Keratinocyte (primary cell): ENCODE results near the gene DMD. TPM values are rescaled to one million over a fixed set of nuclear protein-coding genes. Genes with fewer than 3 reads are reported as not detected.

Experiments
- DNase-seq: peaks from one replicate; pipeline ENCODE4 v3.0.0-alpha.2; 2011; ENCODE audit warnings: low read depth, missing footprints, low spot score
- FAIRE-seq: peaks from 2 replicates; lab custom pipeline; 2011; peaks lifted over from hg19 to GRCh38; lab: Jason Lieb, UNC
- H2AFZ ChIP-seq: 2 replicates; pipeline ENCODE4 v1.6.0; 2012; ENCODE audit warnings: low read length, control low read depth, inconsistent platforms; ENCODE audit not compliant: control insufficient read depth
- H3K27ac ChIP-seq: 2 replicates; pipeline ENCODE4 v1.5.1; 2011; ENCODE audit warnings: low read length; ENCODE audit not compliant: control insufficient read depth, insufficient read depth
- H3K27me3 ChIP-seq: 3 replicates; pipeline ENCODE4 v1.6.0; 2011; ENCODE audit warnings: low read length; ENCODE audit not compliant: control insufficient read depth, insufficient read depth; ENCODE audit errors: extremely low read depth
- H3K36me3 ChIP-seq, 2 experiments: 2 replicates in 1 of 2; 3 replicates in 1 of 2; pipeline ENCODE4 v1.5.1; 2011; ENCODE audit warnings: low read length in 2 of 2, mild to moderate bottlenecking in 1 of 2; ENCODE audit not compliant: control insufficient read depth in 2 of 2, insufficient read depth in 2 of 2; ENCODE audit errors: extremely low read depth in 1 of 2
- H3K4me1 ChIP-seq: 3 replicates; pipeline ENCODE4 v1.5.1; 2011; ENCODE audit warnings: low read length; ENCODE audit not compliant: control insufficient read depth, insufficient read depth; ENCODE audit errors: extremely low read depth
- H3K4me2 ChIP-seq: 3 replicates; pipeline ENCODE4 v1.6.0; 2011; ENCODE audit warnings: low read depth, low read length; ENCODE audit not compliant: control insufficient read depth, insufficient read depth; ENCODE audit errors: extremely low read depth
- H3K4me3 ChIP-seq, 3 experiments: fragments of 200-600 bp in 1 of 3; sonication (generic) in 1 of 3; 2 replicates in 2 of 3; 3 replicates in 1 of 3; pipeline ENCODE4 v1.5.1; 2011 to 2016; ENCODE audit warnings: low read length in 3 of 3, mild to moderate bottlenecking in 3 of 3, control low read depth in 2 of 3, inconsistent platforms in 1 of 3, low read depth in 1 of 3, mixed read lengths in 1 of 3, mixed run types in 1 of 3, moderate library complexity in 1 of 3; ENCODE audit not compliant: control insufficient read depth in 2 of 3, insufficient read depth in 2 of 3; ENCODE audit errors: extremely low read depth in 1 of 3
- H3K79me2 ChIP-seq: 2 replicates; pipeline ENCODE4 v1.6.0; 2012; ENCODE audit warnings: low read length; ENCODE audit not compliant: control insufficient read depth, insufficient read depth
- H3K9ac ChIP-seq: 3 replicates; pipeline ENCODE4 v1.6.0; 2011; ENCODE audit warnings: low read length; ENCODE audit not compliant: control insufficient read depth, insufficient read depth; ENCODE audit errors: extremely low read depth
- H3K9me1 ChIP-seq: 3 replicates; pipeline ENCODE4 v1.6.0; 2011; ENCODE audit warnings: low read length; ENCODE audit not compliant: control insufficient read depth, insufficient read depth; ENCODE audit errors: extremely low read depth
- H3K9me3 ChIP-seq: 2 replicates; pipeline ENCODE4 v1.5.1; 2012; ENCODE audit warnings: low read depth, low read length; ENCODE audit not compliant: control insufficient read depth
- H4K20me1 ChIP-seq: 3 replicates; pipeline ENCODE4 v1.6.0; 2011; ENCODE audit warnings: low read length; ENCODE audit not compliant: control insufficient read depth, insufficient read depth; ENCODE audit errors: extremely low read depth
- CTCF ChIP-seq, 3 experiments: IDR thresholded peaks in 1 of 3; conservative IDR thresholded peaks in 1 of 3; optimal IDR thresholded peaks in 1 of 3; 2 replicates in 2 of 3; 3 replicates in 1 of 3; pipeline versions ENCODE3 to v1.5.1; 2011; ENCODE audit warnings: low read length in 3 of 3, mild to moderate bottlenecking in 3 of 3, moderate library complexity in 2 of 3, control low read depth in 1 of 3, inconsistent platforms in 1 of 3; ENCODE audit not compliant: insufficient read depth in 2 of 3; ENCODE audit errors: extremely low read depth in 1 of 3
- EZH2 ChIP-seq: IDR thresholded peaks from one replicate; pipeline ENCODE4 v1.6.1; 2012; ENCODE audit warnings: inconsistent platforms, mild to moderate bottlenecking, low read length, moderate library complexity
- dilution Hi-C: fragments of 300-500 bp; cut with MboI; formaldehyde crosslinking; loops from one replicate; pipeline ENCODE4 v1.7.0; 2020; ENCODE audit warnings: low sequenced_read_pairs; ENCODE audit not compliant: extremely low pct_ligation_motif_present
- polyA plus RNA-seq, 5 experiments: library from polyadenylated mRNA; depleted of rRNA in 3 of 5; stranded (reverse) in 3 of 5; stranded (forward) in 1 of 5; unstranded in 1 of 5; fragments of >200 nt; gene quantifications; 1 replicate in 1 of 5; 2 replicates in 3 of 5; 3 replicates in 1 of 5; pipeline versions ENCODE4 v1.2.1 to v1.2.3, GENCODE V29; 2011 to 2012; ENCODE audit warnings: missing spikeins in 2 of 5, low read depth in 1 of 5, low replicate concordance in 1 of 5

DMD gene
- polyA plus RNA-seq, 1 donor (not counting 4 experiments of a cell fraction or from before 2014, with no cell fraction given) = 8.9 TPM

GRCh38 chrX:33149580-33149979, 61.8 kb downstream of the DMD start:
- FAIRE-seq = no peak
- Histone ChIP-seq H3K4me1 (no peaks in the 10 kb centered on the region), H3K27me3 (no peaks in the 10 kb centered on the region), H3K4me2 (no peak overlapping the region), H3K27ac (no peak overlapping the region), H3K9me3 (peaks cover 2% of the 10 kb centered on the region), H3K4me3 (no peak overlapping the region), H3K9ac (no peak overlapping the region), H3K79me2 (no peaks in the 10 kb centered on the region), H3K9me1 (no peaks in the 10 kb centered on the region), H2AFZ (no peak overlapping the region), H4K20me1 (no peaks in the 10 kb centered on the region), H3K36me3 (no peaks in the 10 kb centered on the region)
- DNase-seq = no peak
- TF ChIP-seq EZH2 (no peak), CTCF (optimal IDR thresholded peaks at IDR 0.05 in 1 of 3, IDR thresholded peaks at IDR 0.05 in 1 of 3, conservative IDR thresholded peaks at IDR 0.05 in 1 of 3; ENCODE audit: extremely low read depth in 1 of 3, insufficient read depth in 2 of 3, low read length in 3 of 3) (no peak)
- dilution Hi-C loops = no loop called here

GRCh38 chrX:33149085-33149484, 62.3 kb downstream of the DMD start:
- Histone ChIP-seq H3K4me1 (no peaks in the 10 kb centered on the region), H3K27ac (no peak overlapping the region), H3K4me3 (no peak overlapping the region), H2AFZ (no peak overlapping the region), H3K9ac (no peak overlapping the region), H3K27me3 (no peaks in the 10 kb centered on the region), H3K36me3 (no peaks in the 10 kb centered on the region), H3K9me1 (no peaks in the 10 kb centered on the region), H3K4me2 (no peak overlapping the region), H4K20me1 (no peaks in the 10 kb centered on the region), H3K79me2 (no peaks in the 10 kb centered on the region), H3K9me3 (peaks cover 2% of the 10 kb centered on the region)
- TF ChIP-seq CTCF (optimal IDR thresholded peaks at IDR 0.05 in 1 of 3, IDR thresholded peaks at IDR 0.05 in 1 of 3, conservative IDR thresholded peaks at IDR 0.05 in 1 of 3; ENCODE audit: extremely low read depth in 1 of 3, insufficient read depth in 2 of 3, low read length in 3 of 3) (no peak), EZH2 (no peak)
- dilution Hi-C loops = no loop called here
- no peak for DNase-seq
- no peak for FAIRE-seq
